ENCODE results near the gene OR2A42. TPM values are rescaled to one million over a fixed set of nuclear protein-coding genes. Genes with fewer than 3 reads are reported as not detected.

Gene OR2A42, protein sequence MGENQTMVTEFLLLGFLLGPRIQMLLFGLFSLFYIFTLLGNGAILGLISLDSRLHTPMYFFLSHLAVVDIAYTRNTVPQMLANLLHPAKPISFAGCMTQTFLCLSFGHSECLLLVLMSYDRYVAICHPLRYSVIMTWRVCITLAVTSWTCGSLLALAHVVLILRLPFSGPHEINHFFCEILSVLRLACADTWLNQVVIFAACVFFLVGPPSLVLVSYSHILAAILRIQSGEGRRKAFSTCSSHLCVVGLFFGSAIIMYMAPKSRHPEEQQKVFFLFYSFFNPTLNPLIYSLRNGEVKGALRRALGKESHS
- not detected in 5 replicates for total RNA-seq (2022; extraction: Qiagen RNA extraction; ENCODE audit: low read depth)

DNA sequence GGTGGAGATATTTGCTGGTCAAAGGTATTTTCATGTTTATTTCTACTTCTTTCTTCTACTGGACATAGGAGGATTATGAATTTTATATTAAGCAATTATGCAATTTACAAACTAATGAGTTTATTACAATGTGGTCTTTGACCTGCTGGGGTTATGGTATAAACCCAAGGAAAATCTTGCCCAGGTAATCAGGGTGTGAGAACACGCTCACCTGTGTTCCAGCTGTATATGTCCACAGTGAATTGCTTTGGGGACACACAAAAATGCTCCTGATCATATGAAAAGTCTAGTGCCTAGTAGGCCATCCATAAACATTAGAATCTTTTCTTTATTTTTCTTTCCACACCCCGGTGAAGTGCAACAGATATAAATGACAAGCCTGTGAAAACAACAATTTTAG, at the start of gene OR2A42:
OR2A42 (minus strand) TSS at position 241 of the 400 bp plus-strand sequence. CDS start 6,762 bp downstream, outside the sequence.

DNA sequence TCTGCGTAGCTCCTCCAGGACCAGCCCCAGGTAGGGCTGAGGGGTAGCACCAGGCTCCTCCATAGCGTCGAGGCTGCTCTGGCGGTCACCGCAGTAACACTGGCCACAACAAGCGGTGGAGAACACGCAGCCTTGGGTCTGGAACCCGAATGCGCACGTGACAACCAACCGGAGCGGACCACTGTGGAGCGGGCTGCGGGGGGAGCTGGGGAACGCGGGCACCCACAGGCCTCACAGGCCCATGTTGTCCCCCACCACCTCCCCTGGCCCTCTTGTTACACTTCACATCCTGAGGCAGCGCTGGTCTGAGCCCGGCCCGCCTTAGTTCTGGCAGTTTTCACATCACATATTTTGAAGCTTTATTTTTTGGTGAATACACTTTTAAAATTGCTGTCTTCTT, 29.8 kb upstream of the OR2A42 start, which contains the start of gene CTAGE8:
CTAGE8 (minus strand) TSS at position 101 of the 400 bp plus-strand sequence; CDS start at position 63, 38 bp downstream.

DNA sequence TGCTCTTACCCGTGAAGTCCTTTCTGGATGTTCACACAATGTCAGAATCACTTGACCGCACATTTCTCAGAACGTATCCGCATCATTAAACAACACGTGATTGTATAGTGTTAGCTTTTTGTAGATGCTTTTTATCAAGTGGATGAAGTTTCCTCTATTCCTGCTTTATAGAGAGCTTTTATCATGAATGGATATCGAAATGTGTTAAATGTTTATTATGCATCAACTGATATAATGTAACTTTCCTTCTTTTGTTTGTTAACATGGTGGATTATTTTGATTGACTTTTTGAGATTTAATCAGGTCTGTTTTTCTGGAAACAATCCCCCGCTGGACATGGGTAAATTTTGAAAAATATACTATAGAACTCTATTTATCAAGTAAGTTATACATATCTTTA, 25.3 kb upstream of the OR2A42 start, which contains the start of gene OR2A7:
OR2A7 (minus strand) TSS at position 101 of the 400 bp plus-strand sequence. CDS start 5,164 bp downstream, outside the sequence.

DNA sequence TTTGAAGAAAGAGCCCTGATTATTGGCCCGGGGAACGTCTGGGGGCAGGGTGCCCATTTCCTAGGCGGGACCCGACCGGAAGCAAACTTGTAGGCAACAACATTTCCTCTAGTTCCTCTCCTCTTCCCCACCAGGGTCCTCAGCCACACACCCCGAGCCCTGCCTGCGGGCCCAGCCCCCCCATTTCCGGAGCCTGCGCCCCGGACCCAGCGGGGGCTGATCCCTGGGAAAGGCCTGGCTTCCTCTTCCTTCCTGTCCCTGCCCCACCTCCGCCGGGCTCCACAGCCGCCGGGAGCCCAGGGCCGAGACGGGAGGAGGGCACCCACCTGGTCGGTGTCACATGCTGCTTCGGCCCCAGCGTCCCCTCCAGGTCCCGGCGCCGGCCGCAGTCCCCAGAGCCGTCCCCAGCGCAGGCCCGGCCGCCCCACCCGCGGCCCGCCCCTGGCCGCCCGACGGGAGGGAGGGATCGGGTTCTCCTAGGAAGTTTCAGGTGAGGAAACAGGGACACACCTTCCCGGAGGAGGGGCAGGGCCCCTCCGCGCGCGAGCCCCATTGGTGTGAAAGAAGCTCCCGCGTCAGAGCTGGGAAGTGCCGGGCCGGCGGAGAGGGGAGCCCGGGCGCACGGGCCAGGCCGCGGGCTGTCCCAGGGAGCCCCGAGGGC, 44.1 kb downstream of the OR2A42 start, which contains the start of gene ARHGEF35:
ARHGEF35 (minus strand) TSS at position 622 of the 661 bp plus-strand sequence. CDS start 7,450 bp downstream, outside the sequence.

DNA sequence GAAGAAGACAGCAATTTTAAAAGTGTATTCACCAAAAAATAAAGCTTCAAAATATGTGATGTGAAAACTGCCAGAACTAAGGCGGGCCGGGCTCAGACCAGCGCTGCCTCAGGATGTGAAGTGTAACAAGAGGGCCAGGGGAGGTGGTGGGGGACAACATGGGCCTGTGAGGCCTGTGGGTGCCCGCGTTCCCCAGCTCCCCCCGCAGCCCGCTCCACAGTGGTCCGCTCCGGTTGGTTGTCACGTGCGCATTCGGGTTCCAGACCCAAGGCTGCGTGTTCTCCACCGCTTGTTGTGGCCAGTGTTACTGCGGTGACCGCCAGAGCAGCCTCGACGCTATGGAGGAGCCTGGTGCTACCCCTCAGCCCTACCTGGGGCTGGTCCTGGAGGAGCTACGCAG, 56.2 kb downstream of the OR2A42 start, which contains the start of gene CTAGE4:
CTAGE4 (plus strand) TSS at position 301 of the 400 bp plus-strand sequence; CDS start at position 339, 38 bp downstream.

Other genes with a start within 250 kb of the OR2A42 start
- gene OR6B1, start 239.3 kb downstream of the OR2A42 start, total RNA-seq (2022; extraction: Qiagen RNA extraction; ENCODE audit: low read depth) = not detected in 5 replicates
- not detected in 5 replicates for gene OR2A5, start 190.7 kb downstream of the OR2A42 start, total RNA-seq (2022; extraction: Qiagen RNA extraction; ENCODE audit: low read depth)
- not detected in 5 replicates for gene OR2A25, start 169.8 kb downstream of the OR2A42 start, total RNA-seq (2022; extraction: Qiagen RNA extraction; ENCODE audit: low read depth)
- not detected in 5 replicates for gene OR2A12, start 153.3 kb downstream of the OR2A42 start, total RNA-seq (2022; extraction: Qiagen RNA extraction; ENCODE audit: low read depth)
- gene OR2A2, start 130.0 kb downstream of the OR2A42 start, total RNA-seq (2022; extraction: Qiagen RNA extraction; ENCODE audit: low read depth) = not detected in 5 replicates
- not detected in 5 replicates for gene OR2A14, start 116.4 kb downstream of the OR2A42 start, total RNA-seq (2022; extraction: Qiagen RNA extraction; ENCODE audit: low read depth)
- not detected in 5 replicates for gene CTAGE4, start 56.1 kb downstream of the OR2A42 start, total RNA-seq (2022; extraction: Qiagen RNA extraction; ENCODE audit: low read depth)
- 0.23 to 0.44 TPM (median 0.38 TPM) in 5 replicates for gene ARHGEF35, start 43.8 kb downstream of the OR2A42 start, total RNA-seq (2022; extraction: Qiagen RNA extraction; ENCODE audit: low read depth)
- not detected in 5 replicates for gene OR2A7, start 25.2 kb upstream of the OR2A42 start, total RNA-seq (2022; extraction: Qiagen RNA extraction; ENCODE audit: low read depth)
- gene CTAGE8, start 29.7 kb upstream of the OR2A42 start, total RNA-seq (2022; extraction: Qiagen RNA extraction; ENCODE audit: low read depth) = not detected in 5 replicates
- gene OR2A1, start 72.8 kb upstream of the OR2A42 start, total RNA-seq (2022; extraction: Qiagen RNA extraction; ENCODE audit: low read depth) = not detected in 5 replicates
- 1.6 to 2.1 TPM (median 1.7 TPM) in 5 replicates for gene ARHGEF5, start 115.8 kb upstream of the OR2A42 start, total RNA-seq (2022; extraction: Qiagen RNA extraction; ENCODE audit: low read depth)
- gene NOBOX, start 164.1 kb upstream of the OR2A42 start, total RNA-seq (2022; extraction: Qiagen RNA extraction; ENCODE audit: low read depth) = not detected in 5 replicates